GM21737 (cell line): ENCODE results near the gene ISCU.
A peak's percentile ranks its signal among the peaks of the same experiment; 100 is the strongest.
"Not testable (repeated sequence)": the region's sequence is repeated elsewhere in the genome, so short reads cannot be mapped to it uniquely, and the experiment has no call there.

Experiments
- ATAC-seq: cut with Tn5 transposase; IDR thresholded peaks from one replicate; pipeline ENCODE4 v1.9.1; 2021; ENCODE audit warnings: mild to moderate bottlenecking, moderate library complexity; ENCODE audit not compliant: unreplicated experiment

ISCU gene

DNA sequence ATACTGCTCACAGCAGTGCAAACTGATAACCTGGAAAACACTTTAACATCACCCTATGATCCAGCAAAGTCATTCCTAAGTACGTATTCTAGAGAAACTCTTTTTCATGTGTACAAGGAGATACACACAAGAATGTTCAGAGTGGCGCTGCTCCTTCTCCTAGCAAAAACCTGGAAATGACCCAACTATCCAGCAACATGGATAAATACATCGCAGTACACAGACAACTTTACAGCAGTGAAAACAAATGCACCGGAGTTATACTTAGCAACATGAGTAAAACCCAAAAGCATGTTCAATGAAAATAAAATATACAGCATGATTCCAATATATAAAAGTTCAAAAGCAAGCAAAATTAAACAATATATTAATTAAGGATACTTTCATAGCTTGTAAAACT lies 20.1 kb upstream of the ISCU start:
- no peak for ATAC-seq

DNA sequence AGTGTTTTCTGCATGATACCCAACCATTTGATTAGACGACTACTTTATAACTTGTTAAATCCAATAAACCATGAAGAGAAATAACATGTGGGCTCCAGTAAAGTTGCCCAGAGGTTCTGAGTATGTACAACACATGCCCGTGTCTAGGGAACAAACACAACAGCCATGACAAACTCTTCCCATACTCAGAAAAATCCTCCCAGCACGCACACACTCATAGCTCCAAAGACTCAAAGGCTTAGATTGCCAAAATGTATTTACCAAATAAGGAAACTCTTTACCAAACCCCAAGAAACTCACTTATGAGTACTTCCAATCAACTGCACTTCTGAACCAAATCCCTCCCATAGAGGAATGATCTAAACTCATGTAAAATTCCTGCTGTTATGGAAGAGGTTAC lies 18.7 kb upstream of the ISCU start:
- no peak for ATAC-seq

DNA sequence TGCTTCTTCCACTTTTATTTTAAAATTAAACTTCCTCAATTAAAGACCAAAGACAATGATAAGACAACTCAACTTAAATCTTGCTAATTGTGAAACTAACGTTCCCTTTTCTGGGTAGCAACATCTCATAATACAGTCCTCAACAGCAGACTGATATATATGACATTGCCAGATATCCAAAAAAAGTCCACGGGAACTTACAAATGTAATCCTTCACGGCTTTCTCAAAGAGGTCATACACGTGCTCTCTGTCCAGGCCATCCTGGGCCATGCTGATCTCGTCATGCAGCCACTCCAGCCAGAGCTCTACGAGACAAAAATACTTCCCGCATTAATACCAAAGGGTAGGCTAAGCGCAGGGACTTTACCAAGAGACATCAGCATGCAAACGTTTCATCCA lies 14.7 kb upstream of the ISCU start:
- ATAC-seq = no peak

DNA sequence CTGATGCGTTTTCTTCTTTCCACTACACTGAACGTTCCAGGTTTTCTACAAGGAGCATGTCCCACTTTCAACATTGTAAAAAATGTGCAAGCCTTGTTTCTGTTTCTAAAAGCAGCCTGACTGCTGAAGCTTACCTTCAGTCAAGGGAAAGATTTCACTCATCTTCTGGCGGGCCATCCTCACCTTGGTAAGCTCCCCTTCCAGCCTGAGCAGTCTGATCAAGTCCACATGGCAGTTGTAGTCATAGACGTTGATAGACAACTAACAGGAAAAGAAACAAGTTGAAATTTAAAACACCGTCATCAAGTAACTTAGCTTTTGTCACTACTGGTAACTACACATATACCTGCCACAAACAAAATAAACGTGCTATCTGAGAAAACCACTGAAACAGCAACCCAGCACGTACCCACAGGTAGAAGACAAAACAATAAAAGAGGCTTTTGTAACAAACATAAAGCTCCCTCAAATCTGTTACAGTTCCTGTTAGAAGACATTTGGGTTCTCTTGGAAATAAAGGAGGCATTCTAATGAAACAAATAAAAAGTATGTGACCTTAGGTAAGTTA lies 13.4 kb upstream of the ISCU start:
- no peak for ATAC-seq

DNA sequence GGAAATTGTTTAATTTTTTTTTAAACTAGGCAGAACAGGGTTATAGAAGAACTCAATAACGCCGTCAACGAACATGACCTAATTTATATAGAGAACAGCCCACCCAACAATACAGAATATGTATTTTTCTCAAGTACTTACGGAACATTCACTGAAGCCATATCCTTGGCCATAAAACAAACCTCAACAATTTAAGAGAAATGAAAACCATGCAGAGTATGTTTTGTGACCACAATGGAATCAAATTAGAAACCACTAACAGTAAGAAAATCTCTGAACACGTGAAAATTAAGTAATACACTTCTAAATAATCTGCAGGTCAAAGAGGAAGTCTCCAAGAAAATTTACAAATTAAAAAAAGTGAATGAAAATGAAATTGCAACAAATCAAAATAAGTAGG lies 10.9 kb upstream of the ISCU start:
- no peak for ATAC-seq

DNA sequence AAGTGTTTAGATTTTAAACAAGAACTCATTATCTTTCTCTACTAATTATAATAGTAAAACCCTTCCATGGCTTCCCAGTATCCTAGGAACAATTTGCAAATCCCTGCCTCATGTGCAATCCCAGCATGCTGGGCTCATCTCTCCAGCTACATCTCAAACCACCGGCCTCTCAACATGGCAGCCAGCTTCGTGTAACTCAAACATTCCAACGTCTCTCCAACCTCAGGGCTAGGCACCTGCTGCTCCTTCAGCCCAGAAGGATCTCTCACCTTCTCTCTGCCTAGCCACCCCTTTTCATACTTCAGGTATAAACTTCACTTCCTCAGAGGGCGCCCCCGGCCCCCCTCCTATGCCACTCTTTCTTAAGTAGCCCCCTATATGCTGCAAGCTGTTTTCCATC lies 8.6 kb upstream of the ISCU start:
- ATAC-seq = no peak

DNA sequence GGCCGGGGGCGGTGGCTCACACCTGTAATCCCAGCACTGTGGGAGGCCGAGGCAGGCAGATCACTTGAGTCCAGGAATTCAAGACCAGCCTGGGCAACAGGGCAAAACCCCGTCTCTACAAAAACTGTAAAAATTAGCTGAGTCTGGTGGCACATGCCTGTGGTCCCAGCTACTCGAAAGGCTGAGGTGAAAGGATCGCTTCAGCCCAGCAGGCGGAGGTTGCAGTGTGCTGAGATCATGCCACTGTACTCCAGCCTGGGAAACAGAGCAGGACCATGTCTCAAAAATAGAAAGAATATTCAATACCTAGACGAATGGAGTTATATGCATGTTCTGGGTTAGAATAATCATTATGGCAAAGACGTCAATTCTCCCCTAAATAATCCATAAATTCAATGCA lies 7.0 kb upstream of the ISCU start:
- ATAC-seq = not testable (repeated sequence)

DNA sequence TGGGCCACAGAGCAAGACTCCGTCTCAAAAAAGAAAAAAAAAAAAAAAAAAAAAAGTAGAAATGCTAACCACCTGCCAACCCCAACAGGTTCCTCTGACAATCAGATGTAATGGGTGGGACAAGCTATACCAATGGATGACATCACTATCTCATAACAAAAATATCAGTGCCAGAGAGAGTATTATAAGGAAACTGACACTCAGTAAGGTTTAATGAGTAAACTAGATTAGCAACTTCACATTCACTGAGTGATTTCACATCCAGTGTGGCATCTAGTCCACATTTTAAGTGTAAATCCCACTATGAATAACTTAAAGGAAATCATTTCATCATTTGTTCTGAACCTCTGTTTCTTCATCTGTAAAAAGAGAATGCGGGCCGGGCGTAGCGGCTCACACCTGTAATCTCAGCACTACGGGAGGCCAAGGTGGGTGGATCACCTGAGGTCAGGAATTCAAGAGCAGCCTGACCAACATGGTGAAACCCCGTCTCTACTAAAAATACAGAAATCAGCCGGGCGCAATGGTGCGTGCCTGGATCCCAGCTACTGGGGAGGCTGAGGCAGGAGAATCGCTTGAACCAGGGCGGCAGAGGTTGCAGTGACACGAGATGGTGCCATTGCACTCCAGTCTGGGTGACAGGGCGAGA lies 3.3 kb upstream of the ISCU start:
- no peak for ATAC-seq

DNA sequence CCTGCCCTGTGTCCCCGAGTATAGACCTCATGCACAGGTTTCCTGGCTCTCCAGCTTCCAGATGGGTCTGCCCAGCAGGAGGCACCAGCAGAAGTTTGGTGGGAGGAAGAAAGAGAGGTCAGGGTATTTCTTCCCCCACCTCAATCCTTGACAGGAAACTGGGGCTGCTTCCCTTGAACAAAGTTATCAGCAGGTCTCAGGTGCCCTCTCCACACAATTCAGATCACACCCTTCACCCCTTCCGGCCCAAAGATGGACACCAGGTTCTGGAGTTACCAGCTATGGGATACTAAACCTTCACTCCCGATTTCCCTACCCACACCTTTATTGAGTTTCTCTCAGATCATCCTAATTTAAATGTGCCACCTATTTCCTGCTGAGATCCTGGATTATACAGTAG lies 2.6 kb upstream of the ISCU start:
- ATAC-seq = no peak

DNA sequence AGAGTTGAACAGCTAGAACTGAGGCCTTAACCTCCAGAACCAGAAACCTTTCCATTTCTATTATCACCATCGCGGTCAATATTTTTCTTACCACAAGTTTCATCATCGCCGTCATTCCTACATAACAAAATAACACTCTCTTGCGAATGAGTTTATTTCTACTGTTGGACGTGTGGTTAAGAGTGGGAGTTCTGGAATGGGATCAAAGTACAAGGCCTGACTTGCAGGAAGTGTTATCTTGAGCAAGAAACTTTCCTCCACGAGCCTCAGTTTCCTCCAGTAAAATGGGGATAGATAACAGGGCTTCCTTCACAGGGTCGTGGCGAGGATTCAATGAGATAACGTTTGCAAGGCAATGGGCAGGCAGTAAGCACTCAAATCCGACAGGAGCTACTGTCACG lies 2.1 kb upstream of the ISCU start:
- ATAC-seq = no peak

DNA sequence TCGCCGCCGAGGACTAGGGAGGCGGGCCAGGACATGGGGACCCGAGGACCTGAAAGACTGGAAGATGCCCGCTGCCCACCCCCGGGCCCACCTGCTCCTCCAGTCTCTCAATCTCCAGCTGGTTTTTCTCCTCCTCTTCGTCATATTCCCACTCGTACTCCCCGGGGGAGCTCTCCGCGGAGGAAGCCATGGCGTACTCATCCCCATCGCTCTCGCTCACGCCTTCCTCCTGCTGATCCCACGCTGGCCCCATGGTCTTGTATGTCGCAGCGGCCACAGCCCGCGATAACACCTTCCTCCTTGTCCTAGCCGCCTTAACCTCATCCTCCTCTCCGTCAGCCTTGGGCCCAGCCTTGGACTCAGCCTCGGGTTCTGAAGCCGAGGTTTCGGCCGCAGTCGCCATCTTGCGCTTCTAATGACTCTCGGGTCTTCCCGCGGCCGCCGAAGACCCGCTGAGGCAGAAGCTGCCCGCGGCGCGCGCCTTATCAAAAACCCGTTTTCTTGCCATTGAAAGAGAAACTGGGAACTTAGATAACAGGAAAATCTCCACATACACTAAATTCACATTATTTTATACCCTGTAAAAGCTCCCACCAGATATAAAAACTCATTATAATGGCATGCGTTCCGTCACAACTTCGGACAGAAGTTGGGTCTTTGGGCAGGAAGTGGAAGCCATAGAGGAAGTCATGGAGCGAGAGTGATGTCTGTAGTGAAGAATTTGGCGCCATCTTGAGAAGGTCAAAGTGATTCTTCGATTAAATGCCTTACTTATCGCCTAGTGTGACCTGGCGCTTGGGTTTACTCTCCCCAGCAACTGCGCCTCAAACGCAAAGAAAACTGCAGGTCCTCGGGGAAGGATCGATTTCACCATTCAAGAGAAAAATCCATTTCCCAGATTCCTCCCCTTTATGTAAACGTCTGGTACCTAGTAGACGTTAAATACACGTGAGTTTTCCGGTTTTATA lies 1.4 kb upstream of the ISCU start, which contains the start of gene SART3:
Gene SART3, minus strand, starts transcription at position 422 of the 968 bp plus-strand sequence. Its CDS starts 19 bp downstream, at position 403.
- peak; percentile 42 for ATAC-seq

DNA sequence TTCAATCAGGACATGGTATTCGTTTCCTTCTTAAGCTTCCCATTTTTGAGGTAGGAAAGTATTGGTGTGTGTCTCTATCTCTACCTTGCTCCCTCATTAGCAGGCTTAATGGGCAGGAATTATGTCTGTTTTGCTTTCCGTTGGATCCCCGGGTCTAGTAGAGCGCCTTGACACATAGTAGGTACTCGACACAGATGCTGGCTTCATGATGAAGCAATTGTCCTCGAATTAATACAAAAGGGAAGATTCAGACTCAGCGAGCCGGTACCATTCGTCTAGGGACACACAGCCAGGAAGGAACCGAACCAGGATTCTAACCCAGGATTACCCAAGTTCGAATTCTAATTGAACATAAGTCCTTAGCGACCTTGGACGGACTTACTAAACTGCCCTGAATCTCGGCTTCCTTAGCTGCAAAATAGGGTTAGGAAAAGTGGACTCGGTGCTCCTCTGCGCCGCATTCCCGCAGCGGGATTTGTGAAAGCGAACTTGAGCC lies 496 bp upstream of the ISCU start:
- ATAC-seq = no peak

DNA sequence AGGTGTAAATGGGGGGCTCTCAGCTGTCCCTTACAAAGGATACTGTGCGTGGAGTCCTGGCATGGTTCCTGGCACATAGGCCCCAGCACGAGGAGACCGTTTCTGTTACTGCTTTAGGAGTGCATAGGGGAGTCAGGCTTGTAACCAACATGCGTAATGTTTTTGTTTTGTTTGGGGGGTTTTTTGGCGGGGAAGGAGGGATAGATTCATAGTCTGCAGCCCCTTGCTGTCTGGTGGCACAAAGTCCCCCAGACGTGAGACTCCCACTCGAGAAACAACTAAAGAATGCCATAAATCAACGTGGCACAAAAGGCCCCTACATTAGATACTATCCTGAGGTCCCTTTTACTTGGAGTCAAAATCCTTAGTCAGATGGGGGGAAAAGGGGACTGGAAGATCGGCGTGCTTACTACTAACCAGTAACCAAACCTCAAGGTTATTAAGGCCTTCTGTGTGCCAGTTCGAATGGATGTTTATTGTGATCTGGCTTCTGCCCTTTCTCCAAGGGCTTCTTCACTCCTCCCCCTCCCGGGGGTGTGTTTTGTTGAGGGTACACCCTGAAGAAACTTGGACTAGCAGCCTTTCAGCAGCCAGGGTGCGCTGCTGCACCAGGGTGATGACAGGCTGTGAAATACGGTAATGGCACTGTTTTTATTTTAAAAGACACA lies 874 bp downstream of the ISCU start:
- ATAC-seq = peak; percentile 36

DNA sequence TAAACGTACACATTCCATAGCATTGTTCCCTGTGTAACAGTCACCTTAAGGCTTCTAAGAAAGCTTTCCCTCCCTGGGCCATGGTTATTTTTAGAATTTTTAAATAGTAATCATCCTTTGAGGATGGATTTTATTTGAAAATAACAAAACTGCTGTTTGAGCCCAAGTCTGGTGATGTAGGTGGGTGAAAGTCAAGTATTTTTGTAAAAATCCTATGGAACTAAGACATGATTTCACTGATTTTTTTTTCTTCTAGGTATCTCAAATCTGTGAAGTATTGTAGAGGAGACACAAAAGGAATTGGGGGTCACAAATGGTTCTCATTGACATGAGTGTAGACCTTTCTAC lies 1.4 kb downstream of the ISCU start:
- ATAC-seq = no peak

DNA sequence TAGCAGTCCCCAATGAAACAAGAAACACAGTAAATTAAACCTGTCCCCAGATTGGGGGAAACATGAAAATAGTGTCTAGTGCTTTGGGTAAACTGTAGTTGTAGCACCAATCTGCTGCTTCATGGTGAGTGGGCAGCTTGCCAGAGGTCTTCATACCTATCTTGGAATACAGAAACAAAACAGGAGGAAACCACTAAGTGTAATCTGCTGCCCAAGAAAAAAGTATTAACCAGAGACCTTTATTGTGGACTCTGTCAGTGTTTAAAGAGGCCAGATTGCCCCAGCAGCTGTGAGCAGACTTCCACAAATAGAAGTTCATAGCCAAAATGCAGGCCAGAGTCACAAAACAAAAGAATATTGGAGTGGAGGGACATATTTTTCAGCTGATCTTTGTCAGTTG lies 2.3 kb downstream of the ISCU start:
- no peak for ATAC-seq

DNA sequence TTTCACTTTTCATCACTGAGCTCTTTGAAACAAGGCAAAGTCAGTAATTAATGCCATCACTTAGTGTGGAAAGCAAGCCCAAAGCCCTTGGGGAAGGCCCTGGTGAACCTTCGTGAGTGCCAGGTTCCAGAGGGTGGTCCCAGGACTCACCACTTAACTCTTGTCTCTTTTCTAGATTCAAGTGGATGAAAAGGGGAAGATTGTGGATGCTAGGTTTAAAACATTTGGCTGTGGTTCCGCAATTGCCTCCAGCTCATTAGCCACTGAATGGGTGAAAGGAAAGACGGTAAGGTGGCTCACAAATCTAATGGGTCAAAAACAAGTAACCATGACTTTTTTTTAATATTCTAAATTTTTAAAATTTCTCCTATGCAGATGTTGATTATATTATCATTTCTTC lies 2.8 kb downstream of the ISCU start:
- no peak for ATAC-seq

DNA sequence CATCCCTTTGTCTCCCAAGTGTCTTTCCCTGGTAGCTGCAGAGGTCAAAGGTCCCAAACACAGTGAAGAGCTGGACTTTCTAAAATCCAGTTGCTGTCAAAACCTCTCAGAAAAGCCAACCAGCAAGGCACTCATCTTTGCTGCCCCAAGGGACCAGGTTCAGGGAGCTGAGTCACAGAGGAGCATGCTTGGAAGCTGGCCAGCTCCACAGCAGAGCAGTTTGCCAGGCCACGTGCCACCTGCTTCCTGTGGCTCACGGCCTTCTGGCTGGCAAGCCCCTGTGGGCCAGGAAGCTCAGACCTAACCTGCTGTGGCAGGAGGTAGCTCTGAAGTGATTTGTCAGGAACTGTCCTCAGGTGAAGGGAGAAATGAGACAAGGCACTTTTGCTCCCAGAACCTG lies 3.6 kb downstream of the ISCU start:
- no peak for ATAC-seq

DNA sequence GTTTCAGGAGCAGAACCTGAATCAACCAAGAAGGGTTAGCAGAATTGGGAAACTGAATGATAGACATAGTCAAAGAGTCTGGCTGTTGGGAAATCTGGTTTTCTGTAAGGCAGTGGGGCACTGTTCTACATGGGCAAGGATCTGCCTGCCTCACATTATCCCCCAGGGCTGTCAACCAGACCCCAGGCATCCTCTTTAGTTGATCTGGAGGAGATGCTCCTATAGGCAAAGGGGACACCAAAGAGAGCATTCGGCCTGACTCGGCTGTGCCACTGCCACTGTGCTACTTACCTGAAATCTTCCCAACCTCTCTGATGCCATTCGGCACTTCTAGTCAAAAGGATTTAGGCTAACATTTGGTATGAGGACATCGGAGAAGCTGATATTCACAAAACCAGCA lies 4.1 kb downstream of the ISCU start:
- no peak for ATAC-seq

DNA sequence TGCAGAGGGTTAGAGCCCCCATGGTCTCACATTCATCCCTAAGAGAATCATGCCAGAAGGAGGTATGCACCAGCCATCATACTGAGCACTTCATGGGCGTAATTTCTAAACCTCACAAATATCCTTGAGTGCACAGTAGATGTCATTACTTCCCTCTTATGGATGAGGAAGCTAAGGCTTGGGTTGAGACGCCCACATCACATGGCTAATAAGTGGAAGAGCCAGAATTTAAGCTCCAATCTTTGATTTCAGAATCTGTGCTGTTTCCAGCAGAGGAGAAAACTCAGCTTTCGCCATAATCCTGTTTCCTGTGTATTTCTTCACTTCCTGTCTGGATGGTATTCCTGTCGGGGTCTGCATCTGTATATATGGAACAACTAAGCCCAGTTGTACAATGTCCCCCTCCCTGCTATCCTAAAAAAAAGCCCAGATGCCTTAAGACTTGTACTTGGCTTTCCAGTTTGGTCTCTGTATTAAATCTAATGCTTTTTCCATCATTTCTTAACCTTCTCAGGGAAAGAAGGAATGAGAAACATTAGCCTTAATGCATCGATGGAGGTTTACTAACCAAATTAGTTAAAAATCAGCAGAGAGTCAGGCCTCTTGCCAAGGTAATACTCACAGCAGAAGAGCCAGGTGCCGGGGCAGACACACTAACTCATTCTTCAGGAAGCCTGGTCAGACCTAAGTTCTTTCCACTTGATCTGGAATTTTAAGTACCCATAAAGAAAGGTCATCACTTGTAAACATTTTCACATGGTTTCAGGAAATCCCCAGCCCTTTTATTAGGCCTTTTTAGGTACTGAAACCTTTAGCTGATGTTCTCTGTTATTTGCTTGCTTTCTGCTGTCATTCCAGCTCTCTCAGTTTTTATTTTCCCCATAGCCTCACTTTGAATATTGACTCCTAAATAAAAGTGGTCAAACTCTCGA lies 5.3 kb downstream of the ISCU start:
- ATAC-seq = no peak
